HG02588 (cell line): ENCODE results near the gene SAPCD2.

Source experiments
- ATAC-seq: cut with Tn5 transposase; IDR thresholded peaks from one replicate; pipeline ENCODE4 v1.9.1; 2021; ENCODE audit warnings: mild to moderate bottlenecking, moderate library complexity; ENCODE audit not compliant: unreplicated experiment

Gene SAPCD2

DNA sequence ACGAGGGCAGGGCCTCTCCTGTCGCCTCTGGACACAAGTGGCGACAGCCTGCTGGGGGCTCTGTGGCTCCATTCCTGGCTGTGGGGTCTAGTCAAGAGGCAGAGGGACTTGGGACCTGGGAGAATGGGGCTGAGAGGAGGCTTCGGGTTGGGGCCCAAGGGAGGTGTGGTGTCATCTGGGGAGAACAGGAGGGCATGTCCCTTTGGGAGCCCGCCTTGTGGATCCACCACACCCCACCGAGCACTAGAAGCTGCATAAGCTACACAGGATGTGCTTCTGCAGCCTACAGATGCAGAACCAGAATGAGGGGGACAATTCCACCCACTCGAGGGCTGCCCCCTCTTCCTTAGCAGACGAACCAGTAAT is 12.6 kb upstream of the SAPCD2 start:
- ATAC-seq: no peak

GRCh38 chr9:137082222-137082924 is 12.0 kb upstream of the SAPCD2 start:
- no peak for ATAC-seq

DNA sequence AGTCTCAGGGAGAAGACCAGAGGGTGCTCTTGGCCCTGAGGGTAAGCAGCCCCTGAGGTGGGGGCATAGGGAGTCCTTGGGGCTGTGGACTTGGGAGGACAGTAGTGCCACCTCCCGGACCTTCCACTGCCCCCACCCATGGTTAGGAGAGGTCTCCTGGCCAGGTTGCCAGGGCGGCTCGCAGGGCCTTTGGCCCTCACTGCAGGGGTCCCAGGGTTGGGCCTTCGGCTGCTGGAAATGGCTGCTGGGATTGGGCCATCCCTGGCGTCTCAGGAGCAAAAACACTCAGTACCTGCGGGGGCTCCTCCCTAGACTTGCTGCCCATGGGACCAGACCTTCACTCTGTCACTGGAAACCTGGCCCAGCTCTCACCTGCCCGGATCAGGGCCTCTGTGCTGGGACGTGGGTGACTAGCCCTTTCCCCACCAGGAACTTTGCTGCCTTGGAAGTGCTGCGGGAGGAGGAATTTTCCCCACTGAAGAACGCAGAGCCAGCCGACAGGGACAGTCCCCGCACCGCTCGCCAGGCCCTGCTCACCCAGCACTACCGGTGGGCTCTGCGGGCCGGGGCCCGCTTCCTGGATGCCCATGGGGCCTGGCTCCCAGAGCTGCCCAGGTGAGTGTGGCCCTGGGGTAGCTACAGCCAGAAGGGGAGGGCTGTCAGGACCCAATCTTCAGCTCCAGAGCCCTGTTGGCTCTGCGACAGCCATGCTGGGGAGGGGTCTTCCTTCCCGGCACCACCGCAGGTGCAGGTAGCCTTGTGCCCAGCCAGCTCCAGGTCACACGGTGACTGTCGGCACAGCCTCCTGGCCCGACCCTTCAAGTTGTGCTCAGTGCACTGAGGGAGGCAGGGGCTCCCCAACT is 10.1 kb upstream of the SAPCD2 start:
- ATAC-seq: no peak

DNA sequence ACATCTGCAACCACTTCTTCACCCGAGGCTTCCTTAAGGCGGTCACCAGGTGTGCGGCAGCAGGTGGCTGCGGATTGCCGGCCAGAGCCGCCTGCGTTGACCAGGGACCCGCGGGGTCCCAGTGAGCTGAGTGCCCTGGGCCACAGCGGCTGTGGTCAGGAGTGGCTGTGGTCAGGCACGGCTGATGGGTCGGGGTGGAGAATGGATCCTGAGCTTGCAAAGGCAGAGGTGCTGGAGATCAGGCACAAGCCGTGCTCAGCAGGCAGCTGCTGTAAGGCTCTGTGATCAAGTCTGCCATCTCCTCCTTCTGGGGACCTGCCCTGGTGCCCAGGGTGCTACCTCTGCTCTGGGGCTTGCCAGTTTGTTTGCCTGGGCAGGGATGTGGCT is 9.0 kb upstream of the SAPCD2 start:
- ATAC-seq: no peak

GRCh38 chr9:137078701-137079400 is 8.5 kb upstream of the SAPCD2 start:
- ATAC-seq: no peak

- ATAC-seq: peak; percentile 11
Measured at GRCh38 chr9:137077758-137078693, 7.7 kb upstream of the SAPCD2 start.

GRCh38 chr9:137077010-137077747 is 6.8 kb upstream of the SAPCD2 start, which contains the start of gene UAP1L1:
TSS of gene UAP1L1 (plus strand) at chr9:137077517. CDS start at chr9:137077533, 16 bp downstream.
- peak; percentile 42 for ATAC-seq

DNA sequence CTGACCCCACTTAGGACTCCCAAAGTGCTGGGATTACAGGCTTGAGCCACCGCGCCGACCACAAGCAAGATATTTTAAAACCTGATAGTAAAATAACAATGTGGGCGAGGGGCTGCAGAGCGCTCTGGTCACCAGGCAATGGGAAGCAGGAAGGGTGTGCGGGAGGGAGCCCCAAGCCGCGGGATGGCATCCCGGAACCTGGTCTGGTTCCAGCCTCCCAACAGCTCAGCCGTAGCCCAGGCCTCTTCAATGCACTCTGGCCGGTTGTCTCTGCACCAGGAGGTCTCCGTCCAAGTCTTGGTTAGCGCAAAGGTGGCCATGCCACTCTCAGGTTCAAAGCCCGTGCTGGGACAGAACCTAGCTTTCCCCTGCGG is 6.3 kb upstream of the SAPCD2 start:
- no peak for ATAC-seq

GRCh38 chr9:137075275-137075775 is 5.0 kb upstream of the SAPCD2 start:
- no peak for ATAC-seq

DNA sequence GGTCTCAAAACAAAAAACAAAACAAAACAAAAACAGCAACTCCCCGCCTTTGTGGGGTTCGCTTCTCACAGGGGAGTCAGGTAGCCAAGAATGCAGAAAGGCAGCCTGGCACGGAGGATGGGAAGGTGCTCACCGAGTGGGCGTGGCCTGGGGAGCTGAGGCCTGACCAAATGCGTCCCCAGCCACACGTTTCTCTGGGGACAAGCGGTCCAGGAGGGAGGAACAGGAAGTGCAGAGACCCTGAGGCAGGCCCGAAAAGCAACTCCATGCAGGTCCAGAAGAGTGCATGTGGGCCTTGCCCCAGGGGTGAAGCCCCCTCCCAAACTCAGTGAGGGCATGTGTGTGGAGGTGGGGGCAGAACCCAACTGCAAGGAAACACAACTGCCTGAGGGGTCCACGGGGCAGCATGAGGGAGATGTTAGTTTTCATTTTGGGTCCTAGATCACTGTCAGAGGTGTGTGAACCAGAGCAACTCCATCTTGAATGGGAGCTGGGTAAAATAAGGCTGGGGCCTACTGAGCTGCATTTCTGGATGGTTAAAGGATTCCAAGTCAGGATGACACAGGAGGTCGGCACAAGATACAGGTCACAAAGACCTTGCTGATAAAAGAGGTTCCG is 4.4 kb upstream of the SAPCD2 start:
- no peak for ATAC-seq

- ATAC-seq: no peak
Measured at GRCh38 chr9:137073992-137074399, 3.6 kb upstream of the SAPCD2 start.

GRCh38 chr9:137071282-137071681 is 925 bp upstream of the SAPCD2 start:
- ATAC-seq: no peak

DNA sequence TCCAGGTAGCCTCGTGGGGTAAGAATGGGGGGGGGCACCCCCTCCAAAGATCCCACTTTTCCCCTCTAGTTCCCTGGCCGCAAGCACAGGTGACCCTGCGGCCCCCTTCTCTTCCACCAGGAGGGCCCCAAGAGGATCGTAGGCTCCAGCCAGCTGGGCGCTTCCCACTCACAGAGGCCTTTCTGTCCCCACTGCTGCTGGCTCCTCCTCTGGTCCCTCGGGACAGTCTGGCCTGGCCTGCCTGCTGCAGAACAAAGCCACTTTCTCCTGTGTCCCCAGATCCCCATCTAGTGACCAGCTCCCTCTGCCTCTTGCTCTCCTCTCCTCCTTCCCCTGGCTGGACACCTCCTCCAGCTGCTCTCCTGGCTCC is 534 bp upstream of the SAPCD2 start:
- ATAC-seq: no peak

DNA sequence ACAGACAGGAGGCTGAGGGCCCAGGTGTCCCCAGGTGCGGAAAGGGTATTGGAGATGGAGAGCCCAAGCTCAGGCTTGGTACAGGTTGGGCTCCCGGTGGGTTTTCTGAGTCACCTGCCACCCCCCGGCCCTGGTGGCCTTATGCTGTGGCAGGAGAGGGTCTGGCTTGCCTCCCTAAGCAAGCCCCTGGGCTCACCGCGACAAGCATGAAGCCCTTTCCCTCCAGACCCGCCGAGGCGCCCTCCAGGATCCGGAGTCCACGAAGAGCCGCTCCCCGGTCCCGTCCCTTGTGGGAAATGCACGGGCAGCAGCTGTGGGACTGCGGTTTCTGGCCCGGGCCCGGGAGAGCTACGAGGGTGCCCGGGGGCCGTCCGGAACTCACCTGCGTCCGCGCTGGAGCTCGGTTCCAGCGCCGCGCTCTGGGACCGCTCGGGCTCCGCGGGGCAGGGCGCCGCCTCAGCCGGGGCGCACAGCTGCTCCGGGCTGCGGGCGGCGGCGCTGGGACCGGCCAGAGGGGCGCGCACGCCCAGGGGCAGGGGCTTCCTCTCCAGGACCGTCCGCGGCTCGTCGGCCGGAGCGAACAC is 757 bp downstream of the SAPCD2 start:
- peak; percentile 21 for ATAC-seq

DNA sequence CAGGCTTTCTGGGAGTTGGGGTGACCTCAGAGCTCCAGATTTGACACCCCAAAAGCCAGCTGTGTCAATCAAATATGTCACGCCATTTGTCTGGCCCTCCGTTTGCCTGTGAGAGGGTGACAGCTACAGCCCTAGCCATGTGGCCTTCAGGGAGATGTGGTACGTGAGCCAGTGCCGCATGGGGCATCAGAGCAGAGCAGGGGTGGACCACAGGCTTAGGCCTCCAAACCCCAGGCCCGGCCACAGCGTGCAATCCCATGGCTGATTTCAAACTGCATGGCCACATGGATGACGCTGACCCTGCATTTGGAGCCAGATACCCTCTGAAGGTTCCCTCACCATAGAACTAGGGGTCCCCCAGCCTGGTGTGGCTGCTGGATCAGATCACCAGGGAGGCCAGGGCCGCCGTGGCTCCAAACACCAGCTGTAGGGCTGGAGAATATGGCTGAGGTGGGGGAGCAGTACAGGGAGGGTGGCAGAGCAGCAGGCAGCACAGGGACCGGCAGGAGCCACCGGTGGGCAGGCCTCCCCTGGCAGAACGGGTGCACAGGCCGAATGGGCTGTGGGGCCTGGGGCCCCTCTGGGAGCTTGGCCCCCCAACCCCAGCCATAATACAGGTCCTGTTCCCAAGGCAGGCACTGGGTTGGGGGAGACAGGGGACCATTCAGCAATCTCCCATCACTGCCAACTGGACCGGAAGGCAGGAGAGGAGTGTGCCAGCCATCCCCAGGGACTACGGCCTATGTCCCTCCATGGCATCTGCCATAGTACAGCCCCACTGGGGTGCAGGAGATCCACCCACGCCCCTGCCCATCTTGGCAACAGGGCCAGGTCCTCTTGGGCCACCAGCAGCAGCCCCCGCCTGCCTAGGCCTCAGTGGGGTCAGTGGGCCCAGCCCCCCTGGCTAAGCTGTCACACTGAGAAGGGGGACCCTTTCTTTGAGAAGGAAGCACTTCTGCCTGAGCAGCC is 1.5 kb downstream of the SAPCD2 start:
- ATAC-seq: no peak

DNA sequence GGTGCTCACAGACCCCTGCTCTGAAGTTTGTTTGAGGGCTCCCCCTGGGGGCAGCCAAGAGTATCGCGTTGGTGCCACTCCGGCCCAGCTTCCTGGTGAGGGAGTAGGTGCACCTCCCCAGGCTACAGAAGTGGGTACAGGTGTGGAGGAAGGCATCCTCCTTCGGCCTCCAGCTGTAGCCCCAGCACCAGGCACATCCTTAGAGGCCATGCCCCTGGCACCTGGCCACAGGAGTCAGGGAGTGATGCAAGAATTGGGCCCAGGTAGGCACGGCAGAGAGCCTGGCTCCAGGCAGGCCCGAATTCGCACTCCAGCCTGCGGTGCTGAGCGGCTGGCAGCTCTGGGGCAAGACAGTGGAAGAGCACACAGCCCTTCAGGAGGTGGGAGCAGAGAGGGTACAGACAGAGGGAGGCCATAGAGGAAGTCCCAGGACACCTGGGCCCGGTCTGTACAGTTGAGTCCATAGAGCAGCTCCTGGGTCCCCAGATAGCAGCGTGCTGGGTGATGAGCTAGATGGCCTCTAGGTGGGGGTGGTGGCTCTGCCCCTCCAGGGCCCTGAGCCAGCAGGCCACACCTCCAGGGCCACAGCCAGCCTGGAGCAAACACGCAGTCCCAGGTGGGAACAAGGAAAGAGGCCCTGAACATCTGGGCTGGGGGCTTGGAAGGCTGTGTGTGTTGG is 2.4 kb downstream of the SAPCD2 start:
- ATAC-seq: no peak
